Body of pancreas (tissue), 4 donors: ENCODE results near the gene CTDSPL2.

Experiments
- CTCF ChIP-seq, 7 experiments: fragments of 450-650 bp in 4 of 7; fragments of 200-600 bp in 3 of 7; sonication (generic) in 3 of 7; IDR thresholded peaks; one replicate each; pipeline ENCODE4 v1.5.1; 2016 to 2019; ENCODE audit warnings: antibody characterized with exemption in 7 of 7
- POLR2A ChIP-seq, 3 donors: fragments of 450-650 bp; IDR thresholded peaks; one replicate each; pipeline ENCODE4 v1.6.1; 2016; ENCODE audit warnings: antibody characterized with exemption in 3 of 3, mild to moderate bottlenecking in 2 of 3

DNA sequence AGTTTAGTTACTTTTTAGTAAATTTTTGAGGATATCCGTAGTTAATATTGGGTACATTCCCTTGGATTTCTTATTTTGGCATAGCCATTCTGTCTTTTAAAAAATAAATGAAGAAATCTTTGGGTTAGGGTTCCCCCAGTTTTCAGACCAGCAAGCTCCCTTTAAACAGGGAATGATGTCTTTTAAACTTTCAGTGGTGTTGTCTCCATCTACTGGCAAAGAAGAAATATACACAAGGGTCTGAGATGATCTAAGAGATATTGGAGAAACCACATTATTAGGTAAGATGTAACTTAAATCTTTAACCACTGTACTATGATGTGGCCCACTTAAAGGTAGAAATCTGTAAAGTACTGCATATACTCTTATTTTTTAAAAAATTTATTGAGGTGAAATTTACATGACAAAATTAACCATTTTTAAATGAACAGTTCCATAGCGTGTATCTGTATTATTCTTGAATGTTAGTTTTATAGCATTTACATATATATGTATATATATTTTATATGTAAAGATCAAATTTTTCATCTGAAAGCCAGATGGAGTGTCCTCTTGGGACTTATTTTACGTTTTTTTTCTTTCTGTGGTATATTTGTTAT lies 74.4 kb downstream of the CTDSPL2 start:
- TF ChIP-seq CTCF (IDR thresholded peaks at IDR 0.05) (peak in 6 of 7 experiments; percentile 39 to 59 (median 46)), POLR2A (IDR thresholded peaks at IDR 0.05) (no peak)
